ENCODE data around the gene DLL3. TPM values are rescaled to one million over a fixed set of nuclear protein-coding genes. Genes with fewer than 3 reads are reported as not detected.

DLL3 gene
- total and polyA plus RNA-seq, 10 of the 15 experiments (the other 5 are each of a cell fraction or from before 2014, with no cell fraction given) = 0.18 to 2.0 (median 0.95) TPM

- TF ChIP-seq SRF (IDR thresholded peaks at IDR 0.05; ENCODE audit: low read depth in 2 of 2, low read length in 2 of 2) (no peak), NR2F1 (conservative IDR thresholded peaks at IDR 0.05) (peak; percentile 65), TCF12 (IDR thresholded peaks at IDR 0.05; ENCODE audit: low read depth, low read length) (no peak), MTA3 (IDR thresholded peaks at IDR 0.05; ENCODE audit: borderline replicate concordance, low read length) (no peak), MXI1 (IDR thresholded peaks at IDR 0.05; ENCODE audit: low read depth, low read length) (peak; percentile 37; the same call in 1 of the 2 replicates), CHD2 (IDR thresholded peaks at IDR 0.05; ENCODE audit: borderline replicate concordance, low read depth, low read length) (no peak), SPI1 (IDR thresholded peaks at IDR 0.05; ENCODE audit: borderline replicate concordance, insufficient read depth, low read depth, low read length) (no peak), NR2C2 (IDR thresholded peaks at IDR 0.05; ENCODE audit: borderline replicate concordance, control insufficient read depth, insufficient read length, low read depth) (no peak), BCL11A (IDR thresholded peaks at IDR 0.05; ENCODE audit: low read depth, low read length) (no peak), ATF7 (IDR thresholded peaks at IDR 0.05; ENCODE audit: low read depth) (no peak)
Measured at GRCh38 chr19:39539518-39540332, 41.0 kb downstream of the DLL3 start, which contains the start of gene EID2 (continued).

DNA sequence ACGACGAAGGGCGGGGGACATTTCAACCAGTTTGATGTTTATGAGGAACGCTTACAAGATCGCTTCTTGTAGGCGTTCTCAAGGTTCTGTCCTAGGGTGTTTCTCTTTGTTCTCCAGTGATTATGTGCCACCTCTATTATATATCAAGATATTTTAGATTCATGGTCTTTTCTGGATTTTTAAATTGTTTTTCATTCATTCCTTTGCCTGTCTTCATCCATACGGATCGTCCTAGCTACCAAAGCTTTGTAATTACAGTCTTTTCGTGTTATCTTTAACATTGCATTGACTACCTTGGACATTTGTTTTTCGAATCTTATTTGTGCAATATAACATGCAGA lies 41.6 kb downstream of the DLL3 start:
- DNase-seq (ENCODE audit: low read depth, low spot score) (no peak), FAIRE-seq (no peak), ATAC-seq (no peak)
- no TSS peak for BruUV-seq (replicated peaks)
- 6% methylated on average over 10 of the region's 10 CpGs for WGBS (ENCODE audit: insufficient coverage, insufficient replicate concordance, low lambda C conversion rate, missing lambda C conversion rate)
- Histone ChIP-seq H3K27me3 (replicated peaks in 1 of 2; ENCODE audit: control insufficient read depth in 2 of 2, insufficient read depth in 2 of 2, low read length in 1 of 2) (no peaks in the 10 kb centered on the region), H3K27ac (ENCODE audit: control insufficient read depth, insufficient read depth) (no peak overlapping the region), H3K9me3 (replicated peaks; ENCODE audit: control insufficient read depth, insufficient read depth, low read length) (no peaks in the 10 kb centered on the region), H3K36me3 (ENCODE audit: control insufficient read depth in 2 of 2, insufficient read depth in 2 of 2, low read length in 1 of 2) (no peaks in the 10 kb centered on the region), H3K4me1 (ENCODE audit: control insufficient read depth, insufficient read depth, low read length) (peaks cover 9% of the 10 kb centered on the region), H3K4me3 (no peak overlapping the region), H3K9ac (ENCODE audit: control insufficient read depth, insufficient read depth, low read length) (peak overlapping the region; percentile 92; the same call in 1 of the 2 replicates), H2AFZ (ENCODE audit: control insufficient read depth, low read depth, low read length) (peak overlapping the region; percentile 97), H4K20me1 (ENCODE audit: control insufficient read depth, insufficient read depth) (no peaks in the 10 kb centered on the region), H3K79me2 (ENCODE audit: control insufficient read depth, insufficient read depth, low read length) (peaks cover 15% of the 10 kb centered on the region), H3K4me2 (ENCODE audit: control insufficient read depth, insufficient read depth) (peak overlapping the region; percentile 62)
- intact Hi-C loops (cut with micrococcal nuclease; ENCODE audit: unreplicated experiment) = loop anchor here (1.0 kb wide), 1 partner anchor 100 kb away; no protein-coding TSS in a partner anchor
- ChIA-PET SMC1A (ENCODE audit: uncharacterized antibody, unreplicated experiment) (interaction anchor here (1.1 to 1.2 kb wide), 3 partner anchors 105 to 253 kb away, joined by 3 read pairs; partner anchors contain the start of gene RPS16), CTCF (interaction anchor here (0.9 to 15.0 kb wide), 7 partner anchors 12 to 304 kb away, joined by 3 to 248 read pairs (median 5); partner anchors contain the start of genes DLL3 and SUPT5H), POLR2A (no interaction called here), RAD21 (ENCODE audit: unreplicated experiment) (interaction anchor here (0.7 to 1.1 kb wide), 2 partner anchors 100 to 133 kb away, joined by 3 to 4 read pairs; no protein-coding TSS in a partner anchor)
- TF ChIP-seq E2F4 (IDR thresholded peaks at IDR 0.05; ENCODE audit: low read depth, low read length) (0 out of 2 replicates have a peak, but pooled peaks have one; percentile 0), ZNF622 (IDR thresholded peaks at IDR 0.05) (no peak), ZNF207 (IDR thresholded peaks at IDR 0.05; ENCODE audit: borderline replicate concordance) (0 out of 2 replicates have a peak, but pooled peaks have one; percentile 4), RCOR1 (conservative IDR thresholded peaks at IDR 0.05; ENCODE audit: low read depth, low read length) (0 out of 2 replicates have a peak, but pooled peaks have one; percentile 64), CHD2 (IDR thresholded peaks at IDR 0.05; ENCODE audit: borderline replicate concordance, low read depth, low read length) (no peak), NR2C1 (IDR thresholded peaks at IDR 0.05) (no peak), STAT3 (IDR thresholded peaks at IDR 0.05; ENCODE audit: low read depth, low read length) (0 out of 2 replicates have a peak, but pooled peaks have one; percentile 14)
- in situ Hi-C loops (cut with MboI) = no loop called here
